Natural killer cell (primary cell): ENCODE data around the gene H2AZ1. TPM values are rescaled to one million over a fixed set of nuclear protein-coding genes. Genes with fewer than 3 reads are reported as not detected.

Source experiments
- total RNA-seq, 4 donors: library from RNA; stranded (reverse); fragments of 120-200 nt in 1 of 4; gene quantifications; one replicate each; pipeline versions ENCODE4 v1.2.3 to v1.2.4, GENCODE V29; 2013 to 2022

H2AZ1 gene
- total RNA-seq, 3 donors from 2014 or later (not counting 1 experiment from before 2014, with no cell fraction given): 87.7 to 91.3 (median 89.5) TPM

Other genes starting within 250 kb of the H2AZ1 start
- gene DAPP1, start 133.4 kb downstream of the H2AZ1 start, total RNA-seq: 1 to 10 TPM; 5.9 to 7.3 (median 6.8) TPM
- gene LAMTOR3, start 55.8 kb downstream of the H2AZ1 start, total RNA-seq: 10 to 100 TPM; 18.1 to 29.9 (median 25.9) TPM
- 10 to 100 TPM; 81.0 to 90.0 (median 86.1) TPM for gene DNAJB14, start 3.7 kb downstream of the H2AZ1 start, total RNA-seq
- not detected for gene DDIT4L, start 240.2 kb upstream of the H2AZ1 start, total RNA-seq